GM21390 (cell line): ENCODE data around the gene MSL1.

Experiments used
- ATAC-seq: cut with Tn5 transposase; IDR thresholded peaks from one replicate; pipeline ENCODE4 v1.9.1; 2021; ENCODE audit not compliant: unreplicated experiment

Gene MSL1, protein sequence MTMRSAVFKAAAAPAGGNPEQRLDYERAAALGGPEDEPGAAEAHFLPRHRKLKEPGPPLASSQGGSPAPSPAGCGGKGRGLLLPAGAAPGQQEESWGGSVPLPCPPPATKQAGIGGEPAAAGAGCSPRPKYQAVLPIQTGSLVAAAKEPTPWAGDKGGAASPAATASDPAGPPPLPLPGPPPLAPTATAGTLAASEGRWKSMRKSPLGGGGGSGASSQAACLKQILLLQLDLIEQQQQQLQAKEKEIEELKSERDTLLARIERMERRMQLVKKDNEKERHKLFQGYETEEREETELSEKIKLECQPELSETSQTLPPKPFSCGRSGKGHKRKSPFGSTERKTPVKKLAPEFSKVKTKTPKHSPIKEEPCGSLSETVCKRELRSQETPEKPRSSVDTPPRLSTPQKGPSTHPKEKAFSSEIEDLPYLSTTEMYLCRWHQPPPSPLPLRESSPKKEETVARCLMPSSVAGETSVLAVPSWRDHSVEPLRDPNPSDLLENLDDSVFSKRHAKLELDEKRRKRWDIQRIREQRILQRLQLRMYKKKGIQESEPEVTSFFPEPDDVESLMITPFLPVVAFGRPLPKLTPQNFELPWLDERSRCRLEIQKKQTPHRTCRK

DNA sequence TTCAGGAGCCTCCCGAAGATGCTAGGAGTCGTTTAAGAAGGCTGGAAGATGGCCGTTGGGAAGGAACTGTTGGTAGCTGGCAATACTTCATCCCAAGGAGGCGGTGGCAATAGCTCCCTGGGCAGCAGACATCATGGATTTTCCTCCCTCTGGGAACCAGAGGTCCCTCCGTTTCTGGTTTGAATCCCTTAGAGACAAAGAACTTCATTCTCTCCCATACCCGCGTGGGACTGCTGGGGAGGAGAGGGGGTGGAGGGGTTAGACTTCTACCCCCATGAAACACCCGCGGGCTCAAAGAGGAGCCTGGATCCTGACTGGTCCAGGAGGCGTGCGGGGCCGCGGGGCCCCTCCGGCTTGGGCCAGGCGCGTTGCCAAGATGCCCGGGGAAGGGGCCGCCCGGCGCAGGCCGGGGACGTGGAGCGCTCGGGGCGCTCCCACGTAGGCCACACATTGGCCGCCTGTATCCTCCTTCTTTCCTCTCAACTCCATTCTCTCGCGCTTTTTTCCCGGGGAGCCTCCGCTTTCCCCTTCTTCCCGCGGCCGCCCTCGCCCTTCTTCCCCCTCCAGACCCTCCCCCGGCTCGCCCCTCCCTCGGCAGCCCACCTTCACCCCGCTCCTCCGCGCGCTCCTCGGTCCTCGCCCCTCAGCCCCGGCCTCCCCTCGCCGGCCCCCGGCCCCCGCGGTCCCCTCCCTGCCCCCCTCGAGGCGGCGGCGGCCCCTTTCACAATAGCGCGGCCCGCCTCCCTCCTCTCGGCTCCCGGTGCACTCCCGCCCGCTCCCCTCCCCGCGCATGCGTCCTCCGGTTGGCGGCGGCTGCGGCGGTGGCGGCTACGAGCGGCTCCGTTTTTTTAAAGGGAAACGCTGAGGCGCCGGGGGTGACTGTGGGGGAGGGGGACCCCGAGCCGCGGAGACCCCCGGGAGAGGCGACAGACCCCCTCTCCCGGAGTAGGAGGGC, at the start of gene MSL1:
TSS of gene MSL1 (plus strand) at position 791 of the 955 bp plus-strand sequence. CDS start 642 bp downstream, outside the sequence.
- ATAC-seq, result peak; percentile 48

DNA sequence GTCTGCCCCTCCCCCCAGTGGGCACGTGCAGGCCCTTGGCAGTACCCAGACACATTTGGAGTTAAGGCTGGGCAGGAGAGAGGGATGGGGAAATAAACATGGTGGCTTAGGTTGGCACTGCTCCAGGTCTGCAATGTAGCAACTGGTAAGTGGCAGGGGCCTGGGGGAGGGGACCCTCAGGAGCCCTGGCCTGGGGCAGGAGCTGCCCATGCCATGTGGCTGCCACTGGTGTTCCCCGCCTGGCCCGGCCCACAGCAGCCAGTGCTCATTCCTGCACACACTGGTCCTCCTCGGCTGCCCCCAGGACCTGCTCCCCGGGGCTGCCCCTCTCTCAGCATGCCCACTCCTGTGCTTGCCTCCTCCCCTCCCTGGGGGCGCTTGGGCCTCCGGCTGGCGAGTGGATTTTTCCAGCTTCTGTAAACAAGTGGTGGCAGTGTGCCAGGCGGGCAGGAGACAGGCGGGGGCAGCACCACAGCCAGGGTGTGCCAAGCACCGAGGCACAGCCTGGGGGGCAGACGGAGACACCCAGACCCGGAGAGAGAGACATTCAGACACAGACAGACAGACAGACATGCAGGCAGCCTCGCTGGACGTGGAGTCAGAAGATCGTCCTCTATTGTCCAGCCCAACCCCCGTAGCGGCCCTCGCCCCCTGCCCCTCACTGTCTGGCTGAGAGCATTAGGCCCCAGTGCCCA, 49.6 kb upstream of the MSL1 start:
- no peak for ATAC-seq

- no peak for ATAC-seq
These were observed 48.9 kb upstream of the MSL1 start for GRCh38 chr17:40072735-40073346.

- ATAC-seq, result no peak
These were observed 48.2 kb upstream of the MSL1 start for GRCh38 chr17:40073454-40074174.

GRCh38 chr17:40074175-40074512, 47.6 kb upstream of the MSL1 start:
- ATAC-seq, result no peak

DNA sequence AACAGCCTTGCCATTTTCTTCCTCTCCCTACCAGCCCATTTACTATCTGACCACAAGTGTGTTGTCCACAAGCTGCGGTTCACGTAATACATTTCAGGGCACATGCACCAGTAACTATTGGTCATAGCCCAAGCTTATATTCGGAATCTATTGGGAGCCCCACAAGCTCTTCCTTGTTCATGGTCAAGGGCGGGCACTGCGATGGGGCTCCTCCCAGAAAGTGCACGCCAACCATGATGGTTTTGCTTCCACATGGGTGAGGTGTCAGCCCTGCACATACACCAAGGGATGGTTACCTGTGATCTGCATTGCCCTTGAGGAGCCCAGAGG, 46.9 kb upstream of the MSL1 start:
- ATAC-seq, result no peak

- ATAC-seq, result no peak
These were observed 46.4 kb upstream of the MSL1 start for GRCh38 chr17:40075201-40075941.

- no peak for ATAC-seq
These were observed 45.8 kb upstream of the MSL1 start for GRCh38 chr17:40075942-40076498.

DNA sequence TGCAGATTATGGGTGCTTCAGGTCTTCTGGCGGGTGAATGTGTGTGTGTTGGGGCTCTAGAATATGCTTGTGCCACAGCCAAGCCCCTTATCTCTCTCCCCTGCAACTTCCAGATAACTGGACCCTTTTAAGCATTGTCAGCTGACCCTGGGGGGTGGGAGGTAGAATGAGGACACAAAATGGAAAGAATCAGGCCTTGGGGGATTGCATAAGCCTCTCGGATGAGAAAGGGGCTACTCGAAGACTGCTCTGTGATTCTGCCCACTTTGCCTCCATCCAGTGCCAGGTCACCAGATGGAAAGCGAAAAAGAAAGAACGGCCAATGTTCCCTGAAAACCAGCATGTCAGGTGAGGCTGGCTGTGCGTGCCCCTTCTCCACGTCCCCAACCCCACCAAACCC, 45.2 kb upstream of the MSL1 start:
- ATAC-seq, result no peak

DNA sequence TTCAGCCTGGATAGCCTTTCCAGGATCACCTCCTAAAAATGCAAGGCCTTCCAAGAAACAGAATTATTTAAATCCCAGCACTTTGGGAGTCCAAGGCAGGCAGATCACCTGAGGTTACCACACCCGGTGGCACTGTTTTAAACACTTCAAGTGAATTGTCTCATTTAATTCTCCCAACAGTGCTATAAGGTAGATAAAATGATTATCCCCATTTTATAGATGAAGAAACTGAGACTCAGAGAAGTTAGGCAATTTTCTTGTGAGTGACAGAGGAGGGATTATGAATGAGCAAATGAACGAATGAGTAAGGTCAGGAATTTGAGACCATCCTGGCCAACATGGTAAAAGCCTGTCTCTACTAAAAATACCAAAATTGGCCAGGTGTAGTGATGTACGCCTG, 42.2 kb upstream of the MSL1 start:
- no peak for ATAC-seq

DNA sequence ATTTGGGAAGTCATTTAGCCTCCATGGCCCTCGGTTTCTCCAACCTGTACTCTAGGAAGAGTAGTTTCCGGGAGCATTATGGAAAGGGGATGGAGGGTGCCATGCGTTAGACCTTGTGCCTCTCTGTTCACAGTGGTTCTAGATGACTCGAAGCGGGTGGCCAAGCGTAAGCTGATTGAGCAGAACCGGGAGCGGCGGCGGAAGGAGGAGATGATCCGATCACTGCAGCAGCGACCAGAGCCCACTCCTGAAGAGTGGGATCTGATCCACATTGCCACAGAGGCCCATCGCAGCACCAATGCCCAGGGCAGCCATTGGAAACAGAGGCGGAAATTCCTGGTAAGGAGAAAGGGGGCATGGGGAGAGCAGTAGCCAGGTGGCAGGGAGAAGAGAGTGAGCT, 37.3 kb upstream of the MSL1 start:
- ATAC-seq, result no peak

DNA sequence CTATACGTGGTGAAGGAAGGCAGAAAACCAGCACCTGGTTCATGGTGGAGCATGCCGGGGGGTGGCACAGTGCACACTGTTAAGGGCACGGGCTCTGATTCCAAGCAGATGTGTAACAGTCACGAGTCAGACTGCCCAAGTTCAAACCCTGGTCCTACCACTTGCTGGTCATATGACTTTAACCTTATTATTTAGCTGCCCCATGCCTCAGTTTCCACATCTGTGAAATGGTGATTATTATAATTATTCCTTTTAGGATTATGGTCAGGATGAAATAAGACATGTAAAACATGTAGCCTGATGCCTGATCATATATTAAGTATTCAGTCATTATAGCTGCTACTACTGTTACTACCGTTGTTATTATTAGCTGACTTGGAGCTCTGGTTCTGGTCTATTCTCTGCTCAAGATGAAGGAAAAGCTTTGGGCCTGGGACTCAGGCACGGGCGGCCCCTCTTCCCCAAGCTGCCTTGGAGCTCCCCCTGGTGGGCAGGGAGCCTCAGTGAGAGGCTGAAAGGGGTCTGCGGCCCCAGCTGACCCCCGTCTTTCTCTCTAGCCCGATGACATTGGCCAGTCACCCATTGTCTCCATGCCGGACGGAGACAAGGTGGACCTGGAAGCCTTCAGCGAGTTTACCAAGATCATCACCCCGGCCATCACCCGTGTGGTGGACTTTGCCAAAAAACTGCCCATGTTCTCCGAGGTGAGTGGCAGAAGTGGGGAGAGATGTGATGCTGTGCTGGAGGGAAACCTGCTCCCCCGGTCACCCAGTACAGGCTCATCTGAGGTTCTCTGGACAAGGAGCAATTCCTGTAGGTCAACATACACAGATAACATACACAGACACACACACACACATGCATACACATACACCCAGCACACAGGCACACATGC, 35.4 kb upstream of the MSL1 start:
- ATAC-seq, result no peak

GRCh38 chr17:40087049-40087794, 34.5 kb upstream of the MSL1 start:
- ATAC-seq, result no peak

GRCh38 chr17:40087903-40088718, 33.7 kb upstream of the MSL1 start:
- no peak for ATAC-seq

- ATAC-seq, result no peak
These were observed 32.5 kb upstream of the MSL1 start for GRCh38 chr17:40089077-40089895.
